GM18498 (cell line): ENCODE data around the gene SSNA1.

Experiments
- ATAC-seq: cut with Tn5 transposase; IDR thresholded peaks from one replicate; pipeline ENCODE4 v1.9.1; 2021; ENCODE audit warnings: mild to moderate bottlenecking, moderate library complexity; ENCODE audit not compliant: unreplicated experiment

SSNA1 gene

GRCh38 chr9:137188490-137189296 lies at the start of gene SSNA1, which contains the start of gene ANAPC2:
TSS of gene SSNA1 (plus strand) at chr9:137188676. CDS start at chr9:137188727, 51 bp downstream.
TSS of gene ANAPC2 (minus strand) at chr9:137188560. CDS start at chr9:137188532, 28 bp downstream.
- peak; percentile 79 for ATAC-seq

GRCh38 chr9:137138722-137139467 lies 49.6 kb upstream of the SSNA1 start, which contains the start of gene GRIN1:
TSS of gene GRIN1 (plus strand) at chr9:137139154. CDS start at chr9:137139487, 333 bp downstream.
- no peak for ATAC-seq

GRCh38 chr9:137139468-137140150 lies 48.9 kb upstream of the SSNA1 start:
- ATAC-seq, result no peak

GRCh38 chr9:137140151-137141012 lies 48.1 kb upstream of the SSNA1 start:
- no peak for ATAC-seq

GRCh38 chr9:137141050-137141810 lies 47.2 kb upstream of the SSNA1 start:
- ATAC-seq, result no peak

GRCh38 chr9:137141976-137142936 lies 46.2 kb upstream of the SSNA1 start:
- no peak for ATAC-seq

GRCh38 chr9:137143459-137143858 lies 45.0 kb upstream of the SSNA1 start:
- no peak for ATAC-seq

- ATAC-seq, result no peak
Measured at GRCh38 chr9:137145731-137146526, 42.5 kb upstream of the SSNA1 start.

- no peak for ATAC-seq
Measured at GRCh38 chr9:137146527-137146918, 42.0 kb upstream of the SSNA1 start.

- ATAC-seq, result no peak
Measured at GRCh38 chr9:137147091-137147792, 41.2 kb upstream of the SSNA1 start.

- no peak for ATAC-seq
Measured at GRCh38 chr9:137147793-137148160, 40.7 kb upstream of the SSNA1 start.

GRCh38 chr9:137148242-137148641 lies 40.2 kb upstream of the SSNA1 start:
- no peak for ATAC-seq

GRCh38 chr9:137148661-137149060 lies 39.8 kb upstream of the SSNA1 start:
- no peak for ATAC-seq

- ATAC-seq, result no peak
Measured at GRCh38 chr9:137149363-137149762, 39.1 kb upstream of the SSNA1 start.

GRCh38 chr9:137149942-137150616 lies 38.4 kb upstream of the SSNA1 start:
- no peak for ATAC-seq

- peak; percentile 50 for ATAC-seq
Measured at GRCh38 chr9:137150617-137151457, 37.6 kb upstream of the SSNA1 start.
